Retina (tissue), 1 donor: Measurements from ENCODE around the gene ANKRD33.

Experiments used
- DNase-seq: peaks from one replicate; pipeline ENCODE4 v3.0.0-alpha.2; 2016

Gene ANKRD33, protein sequence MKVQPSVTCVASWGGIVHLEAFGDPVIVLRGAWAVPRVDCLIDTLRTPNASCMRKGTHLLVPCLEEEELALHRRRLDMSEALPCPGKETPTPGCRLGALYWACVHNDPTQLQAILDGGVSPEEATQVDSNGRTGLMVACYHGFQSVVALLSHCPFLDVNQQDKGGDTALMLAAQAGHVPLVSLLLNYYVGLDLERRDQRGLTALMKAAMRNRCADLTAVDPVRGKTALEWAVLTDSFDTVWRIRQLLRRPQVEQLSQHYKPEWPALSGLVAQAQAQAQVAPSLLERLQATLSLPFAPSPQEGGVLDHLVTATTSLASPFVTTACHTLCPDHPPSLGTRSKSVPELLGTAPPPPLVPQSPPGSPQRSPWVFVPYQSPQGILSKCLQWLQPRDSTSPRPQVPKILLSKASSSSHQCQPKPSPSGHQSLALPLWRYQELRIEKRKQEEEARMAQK

DNA sequence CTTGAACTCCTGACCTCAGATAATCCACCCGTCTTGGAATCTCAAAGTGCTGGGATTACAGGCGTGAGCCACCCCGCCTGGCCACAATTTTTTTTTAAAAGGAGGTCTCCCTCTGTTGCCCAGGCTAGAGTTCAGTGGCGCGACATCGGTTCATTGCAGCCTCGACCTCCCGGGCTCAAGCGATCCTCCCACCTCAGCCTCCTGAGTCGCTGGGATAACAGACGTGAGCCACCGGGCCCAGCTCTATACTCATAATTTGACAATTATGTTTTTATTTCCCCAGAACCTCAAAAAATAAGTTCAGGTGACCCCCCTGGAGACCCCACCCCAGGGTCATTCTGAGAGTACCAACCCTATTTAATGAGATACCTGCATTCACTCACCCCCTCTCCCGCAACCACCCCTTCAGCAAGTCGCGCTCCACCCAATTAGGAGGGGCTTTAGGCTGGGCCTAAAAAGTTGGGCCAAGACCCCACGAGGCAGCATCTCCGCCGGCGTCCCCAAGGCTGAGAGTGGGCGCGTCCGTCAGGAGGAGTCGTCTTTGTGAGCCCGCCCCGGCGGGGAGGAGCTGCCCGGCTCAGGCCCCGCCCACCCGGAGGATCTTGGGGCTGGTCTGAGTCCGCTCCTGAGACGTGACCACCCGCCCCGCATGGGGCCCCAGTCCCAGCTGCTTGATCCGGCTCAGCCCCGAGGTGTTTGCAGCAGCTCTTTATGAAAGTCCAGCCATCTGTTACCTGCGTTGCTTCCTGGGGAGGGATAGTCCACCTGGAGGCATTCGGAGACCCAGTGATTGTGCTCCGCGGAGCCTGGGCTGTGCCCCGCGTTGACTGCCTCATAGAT is at the start of gene ANKRD33:
Gene ANKRD33 (plus strand): TSS at position 628 of the 840 bp plus-strand sequence. CDS start 84 bp downstream, at position 712.
- peak; percentile 65 for DNase-seq

DNA sequence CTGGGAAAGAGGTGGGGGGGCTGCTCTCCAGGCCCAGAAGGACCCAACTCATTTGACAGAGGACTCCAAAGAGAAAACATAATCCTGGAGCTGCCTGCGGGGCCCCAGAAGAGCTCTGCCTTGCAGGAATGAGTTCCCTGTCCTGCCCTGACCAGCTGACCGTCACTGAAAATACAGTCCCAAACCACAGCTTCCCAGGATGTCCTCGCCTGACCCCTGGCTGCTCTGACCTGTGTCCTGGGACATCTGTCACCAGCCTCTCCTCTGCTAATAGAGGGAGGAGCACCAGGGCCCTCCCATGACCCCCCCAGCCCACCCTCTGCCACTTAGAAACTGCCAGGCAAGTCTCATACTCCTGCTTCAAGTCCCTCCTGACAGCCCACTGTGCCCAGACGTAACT is 49.1 kb upstream of the ANKRD33 start:
- no peak for DNase-seq

DNA sequence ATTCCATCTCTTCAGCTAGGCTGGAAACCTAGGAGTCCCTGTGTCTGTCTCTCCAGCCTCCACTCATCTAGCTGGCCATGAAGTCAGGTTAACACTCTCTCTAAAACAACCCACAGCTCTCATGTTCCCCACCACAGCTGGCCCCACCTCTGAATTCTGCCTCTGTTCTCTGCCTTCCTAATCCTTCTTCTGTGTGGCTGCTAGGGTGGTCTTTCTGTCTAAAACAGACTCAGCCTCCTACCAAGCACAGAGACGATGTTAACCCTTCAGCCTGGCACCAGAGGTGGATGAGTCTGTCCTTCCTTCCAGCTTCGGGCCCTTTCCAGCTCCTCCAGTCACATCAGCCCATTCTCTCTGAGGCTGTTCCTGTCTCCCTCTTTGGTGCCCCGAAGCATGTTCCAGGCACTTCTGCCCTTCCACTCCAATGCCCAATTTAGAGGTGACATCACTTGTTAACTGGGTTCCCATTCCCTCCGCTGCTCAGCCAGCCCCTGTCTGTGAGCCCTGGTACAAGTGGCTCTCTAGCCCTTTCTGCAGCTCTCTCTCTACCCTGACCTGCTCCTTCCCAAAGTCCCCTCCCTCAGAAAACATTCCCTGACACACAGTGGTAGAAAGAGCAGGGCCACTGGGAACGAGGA is 48.5 kb upstream of the ANKRD33 start:
- peak; percentile 84 for DNase-seq

DNA sequence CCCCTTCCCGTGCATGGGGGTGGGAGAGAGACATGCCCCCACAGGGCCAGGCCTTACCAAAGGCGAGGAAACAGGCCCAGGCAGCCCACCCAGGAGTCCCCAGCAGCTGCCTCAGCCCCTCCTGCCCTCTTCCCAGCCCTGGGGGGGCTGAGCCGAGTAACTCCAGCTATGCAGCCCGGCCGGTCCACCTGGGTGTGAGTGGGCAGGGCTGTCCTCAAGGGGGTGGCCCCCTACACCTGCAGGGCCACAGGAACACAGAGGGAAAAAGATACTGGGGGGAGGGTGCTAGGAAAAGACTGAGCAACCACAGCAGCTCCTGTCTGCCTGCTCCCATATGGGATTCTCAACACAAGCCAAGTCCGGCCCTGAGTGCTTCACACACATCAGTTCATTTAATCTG is 46.9 kb upstream of the ANKRD33 start:
- DNase-seq: no peak

DNA sequence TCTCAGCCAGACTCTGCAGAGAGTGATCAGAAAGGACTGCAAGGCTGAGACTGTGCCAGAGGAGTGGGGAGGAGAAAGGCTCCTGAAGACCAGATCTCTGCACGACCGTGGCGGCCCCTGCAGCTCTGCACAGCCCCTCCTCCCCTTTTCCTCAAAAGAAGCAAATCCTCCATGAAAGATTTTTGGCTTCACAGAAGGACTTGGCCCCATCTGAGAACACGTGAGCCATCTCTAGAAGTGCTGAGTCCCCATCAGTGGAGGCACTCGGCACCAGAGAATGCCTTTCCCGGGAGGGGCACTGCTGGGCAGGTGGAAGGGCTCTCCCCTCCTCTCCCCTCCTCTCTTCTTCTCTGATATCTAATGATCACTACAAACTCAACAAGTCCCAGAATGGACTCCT is 46.2 kb upstream of the ANKRD33 start:
- DNase-seq: no peak

DNA sequence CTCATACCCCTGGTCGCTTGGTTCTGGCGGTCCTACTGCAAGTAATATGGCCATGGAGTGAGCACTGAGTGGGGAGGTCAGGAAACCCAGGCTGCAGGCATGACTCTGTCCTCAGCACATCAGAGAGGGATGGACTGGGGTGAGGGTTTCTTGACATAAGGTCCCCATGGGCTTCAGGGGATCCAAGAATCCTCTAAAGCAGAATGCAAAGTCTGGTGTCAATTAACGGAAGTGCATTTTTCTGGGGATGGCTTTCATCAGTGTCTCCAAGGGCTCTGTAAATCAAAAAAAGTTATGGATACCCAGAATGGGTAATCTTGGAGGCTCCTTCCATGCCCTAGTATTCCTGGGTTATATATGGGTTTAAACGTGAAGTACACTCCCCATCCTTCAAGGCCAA is 43.0 kb upstream of the ANKRD33 start:
- no peak for DNase-seq

DNA sequence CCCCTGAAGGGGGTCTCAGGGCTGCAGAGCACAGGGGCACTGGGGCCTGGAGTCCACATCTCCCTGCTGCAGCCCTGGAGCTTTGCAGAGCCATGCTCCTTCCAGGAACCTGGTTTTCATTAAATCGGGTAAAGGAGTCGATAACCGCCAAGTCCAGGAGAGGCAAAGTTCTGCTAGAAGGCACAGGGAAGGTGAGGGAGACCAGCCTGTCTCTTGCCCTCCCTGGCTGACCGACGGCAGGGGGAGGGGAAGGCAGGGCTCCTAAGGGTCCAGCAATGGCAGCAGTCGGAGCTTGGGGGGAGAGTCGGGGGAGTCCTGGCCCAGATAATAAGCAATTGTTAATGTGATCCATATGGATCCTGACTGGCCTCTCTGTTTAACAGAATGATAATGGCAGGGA is 42.4 kb upstream of the ANKRD33 start:
- no peak for DNase-seq

DNA sequence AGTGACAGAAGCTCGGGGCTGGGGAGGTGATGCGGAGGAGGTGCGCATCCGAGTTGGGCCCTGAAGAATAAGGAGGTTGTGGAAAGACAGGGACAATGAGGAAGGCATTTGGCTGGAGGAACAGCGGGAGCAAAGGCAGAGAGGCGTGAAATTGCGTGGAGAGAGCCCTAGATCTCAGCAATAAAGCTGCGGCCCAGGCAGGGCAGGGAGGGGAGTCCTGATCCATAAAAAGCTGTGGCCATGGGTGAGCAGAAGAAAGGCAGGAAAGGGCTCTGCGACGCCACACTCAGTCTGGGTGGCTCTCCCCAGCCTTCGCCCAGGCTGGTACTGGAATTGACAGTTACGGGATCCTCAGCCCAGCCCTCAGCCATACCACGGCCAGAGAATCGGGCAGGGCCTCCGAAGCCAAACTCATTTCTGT is 41.6 kb upstream of the ANKRD33 start:
- DNase-seq: peak; percentile 69

DNA sequence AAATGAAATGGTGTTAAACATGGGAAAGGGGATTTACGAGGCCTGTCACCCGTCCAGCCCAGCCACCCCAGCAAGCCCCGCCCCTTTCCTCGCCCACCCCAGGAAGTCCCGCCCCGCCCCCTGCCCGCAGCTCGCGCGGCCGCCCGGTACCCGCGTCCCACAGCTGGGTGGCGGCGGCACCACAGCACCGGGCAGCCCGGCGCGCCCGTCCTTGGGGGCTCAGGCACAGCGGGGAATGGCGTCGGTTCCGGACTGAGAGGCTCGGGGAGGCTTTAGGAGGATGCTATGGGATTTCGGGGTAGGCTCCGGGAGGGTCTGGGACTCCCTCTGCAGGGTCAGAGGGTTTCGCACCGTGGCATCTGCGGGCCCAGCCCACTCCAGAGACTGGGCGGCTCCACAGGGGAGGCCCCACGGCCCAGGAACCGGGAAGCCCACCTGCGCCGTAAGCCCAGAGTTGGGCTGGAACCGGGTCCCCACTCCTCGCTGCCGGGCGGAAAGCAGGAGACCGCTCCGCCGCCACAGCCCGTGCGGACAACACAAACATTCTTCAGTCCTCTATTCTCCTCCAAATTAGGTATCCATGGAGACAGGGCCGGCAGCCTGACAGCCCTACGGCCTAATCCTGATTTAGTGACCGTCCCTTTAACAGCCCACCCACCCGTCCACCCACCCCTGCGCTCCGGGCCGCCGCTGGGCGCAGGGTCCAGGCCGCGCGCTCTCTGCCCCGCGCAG is 40.8 kb upstream of the ANKRD33 start:
- peak; percentile 86 for DNase-seq

DNA sequence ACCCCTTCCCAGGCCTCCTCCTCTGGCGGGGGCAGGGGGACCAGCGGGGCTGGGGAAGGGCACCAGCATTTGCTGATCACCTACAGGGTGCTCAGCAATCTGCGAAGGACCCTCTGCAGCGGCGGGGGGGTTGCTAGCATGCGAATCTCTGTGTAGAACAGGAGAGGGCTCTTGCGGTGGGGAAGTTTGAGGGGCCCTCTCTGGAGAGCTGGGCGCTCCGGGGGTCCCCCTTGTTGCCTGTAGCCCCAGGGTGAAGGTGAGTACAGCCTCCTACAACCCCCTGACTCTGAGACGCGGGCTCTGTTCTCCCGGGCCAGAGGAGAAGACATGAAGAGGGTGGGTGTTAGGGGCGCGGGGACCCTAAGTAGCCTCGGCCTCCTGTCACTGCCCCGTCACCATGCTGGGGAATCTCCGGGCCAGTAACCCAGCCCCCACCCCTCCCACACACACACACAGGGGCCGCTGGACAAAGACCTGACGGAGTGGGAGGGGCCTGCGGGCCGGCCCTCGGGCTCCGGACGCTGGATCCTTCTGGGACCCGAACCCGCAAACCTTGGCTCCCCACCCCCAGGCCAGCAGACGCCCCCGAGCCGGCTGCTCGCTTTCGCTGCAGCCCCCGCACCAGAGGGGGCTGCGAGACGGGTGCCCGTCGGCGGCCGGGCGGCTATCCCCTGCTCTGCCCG is 40.1 kb upstream of the ANKRD33 start:
- peak; percentile 83 for DNase-seq

DNA sequence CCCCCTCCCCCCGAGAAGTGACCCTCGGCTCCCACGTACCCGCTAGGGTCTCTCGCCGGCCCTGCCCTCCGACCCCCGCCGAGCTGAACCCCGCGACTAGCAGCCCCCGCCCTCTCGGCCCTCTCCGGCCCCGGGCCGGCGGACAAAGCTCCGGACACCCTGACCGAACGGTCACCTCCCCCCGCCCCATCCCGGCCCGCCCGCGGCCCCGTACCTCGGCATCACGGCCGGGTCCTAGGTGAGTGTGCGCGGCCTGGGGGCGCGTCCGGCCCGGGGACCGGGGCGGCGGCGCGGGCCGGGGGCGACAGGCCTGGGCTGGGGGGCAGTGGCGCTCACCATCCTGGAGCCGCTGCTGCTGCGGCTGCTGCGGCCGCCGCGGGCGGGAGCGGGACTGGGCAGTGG is 39.6 kb upstream of the ANKRD33 start, which contains the start of gene FIGNL2:
Gene FIGNL2 (minus strand): TSS at position 393 of the 402 bp plus-strand sequence. CDS start 26,305 bp downstream, outside the sequence.
- no peak for DNase-seq

DNA sequence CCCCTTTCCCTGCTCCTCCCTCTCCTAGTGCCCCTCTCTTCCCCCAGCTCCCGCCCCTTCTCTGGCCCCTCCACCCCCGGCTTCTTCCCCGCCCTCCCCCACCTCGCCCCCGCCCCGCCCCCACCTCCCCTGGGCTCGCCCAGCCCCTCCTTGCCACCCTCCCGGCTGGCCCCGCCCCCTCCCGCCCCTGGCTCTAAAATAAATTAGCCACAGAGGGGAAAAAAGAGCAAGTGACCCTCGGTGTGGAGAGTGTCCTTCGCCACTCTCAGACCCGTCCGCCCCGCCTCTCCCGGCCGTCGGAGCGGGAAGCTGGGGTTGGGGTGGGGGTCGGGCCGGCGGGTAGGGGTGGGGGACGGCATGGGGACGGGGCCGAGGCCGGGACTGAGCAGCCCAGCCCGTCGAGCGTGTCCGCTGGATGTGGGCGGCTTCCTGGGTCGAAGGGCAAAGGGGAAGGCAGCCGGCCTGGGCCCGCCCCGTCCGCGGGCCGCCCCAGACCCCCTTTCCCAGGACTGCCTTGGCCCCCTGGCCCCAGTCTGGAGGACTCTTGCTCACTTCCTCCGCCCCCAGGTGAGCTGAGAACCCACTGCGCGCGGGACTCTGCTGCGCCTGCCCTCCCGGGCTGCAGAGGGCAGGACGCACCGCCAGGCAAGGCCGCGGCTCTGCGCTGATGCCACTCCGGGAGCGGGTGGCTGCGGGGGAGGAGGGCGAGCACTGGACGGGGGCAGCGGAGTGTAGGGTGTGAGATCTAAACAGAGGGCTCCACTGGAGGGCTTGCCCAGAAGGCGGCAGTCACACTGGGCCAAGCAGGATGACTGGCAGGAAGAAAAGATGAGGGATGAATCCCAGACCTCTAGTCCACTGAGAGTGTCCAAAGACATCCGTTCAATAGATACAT is 38.8 kb upstream of the ANKRD33 start:
- DNase-seq: peak; percentile 74

DNA sequence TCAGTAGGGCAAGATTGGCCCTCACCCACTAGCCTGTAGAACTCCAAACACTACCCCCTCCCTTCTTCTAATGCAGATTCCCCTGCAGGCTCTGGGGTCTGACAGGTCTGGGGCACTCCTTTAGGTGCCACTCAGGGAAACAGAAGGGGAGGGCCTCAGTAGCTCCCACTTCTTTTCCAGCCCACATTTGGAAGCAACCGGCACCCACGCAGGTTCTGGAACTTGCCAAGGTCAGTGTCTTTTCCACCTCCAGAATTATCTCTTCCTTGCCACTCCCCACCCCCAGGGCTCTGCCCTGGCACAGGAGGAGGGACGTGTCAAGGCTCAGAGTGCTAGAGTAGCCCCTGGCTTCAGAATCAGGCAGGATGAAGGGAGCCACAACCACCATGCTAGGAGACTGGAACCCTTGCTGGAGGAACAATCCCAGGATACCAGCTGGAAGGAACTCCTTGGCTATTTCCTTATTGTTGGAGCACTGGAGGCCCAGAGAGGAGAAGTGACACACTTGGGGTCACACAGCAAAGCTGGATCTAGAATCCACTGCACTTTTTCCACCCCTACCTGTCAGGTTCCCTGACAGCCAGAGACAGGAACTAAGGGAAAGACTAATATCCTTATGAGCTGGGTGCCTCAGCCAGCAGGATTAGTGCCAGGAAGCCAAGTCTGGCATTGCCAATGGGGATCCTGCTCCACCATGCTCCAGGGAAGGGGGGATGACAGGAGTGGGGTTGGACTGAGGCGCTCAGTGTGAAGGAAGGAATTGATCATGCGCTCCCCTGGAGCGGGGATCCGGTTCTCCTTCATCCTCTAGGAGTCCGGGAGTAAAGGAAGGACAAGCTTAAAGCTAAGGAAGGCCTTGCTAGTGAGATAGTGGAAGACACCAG is 37.6 kb upstream of the ANKRD33 start:
- DNase-seq: peak; percentile 17

DNA sequence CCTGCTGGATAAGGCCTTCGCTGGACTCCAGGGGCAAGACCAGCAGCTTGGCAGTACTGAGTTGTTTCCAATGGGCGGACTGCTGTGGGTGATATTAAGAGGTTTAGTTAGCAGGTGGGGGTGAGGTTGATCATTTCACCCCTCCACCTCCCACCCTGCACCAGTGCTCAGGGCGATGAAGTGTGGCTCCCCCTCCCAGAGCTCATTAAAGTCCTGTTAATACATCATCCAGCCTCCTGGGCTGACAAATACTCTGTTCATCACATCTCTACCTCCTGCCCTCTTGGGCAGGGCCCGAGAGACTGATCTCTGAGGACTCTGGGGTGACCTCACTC is 37.0 kb upstream of the ANKRD33 start:
- no peak for DNase-seq

DNA sequence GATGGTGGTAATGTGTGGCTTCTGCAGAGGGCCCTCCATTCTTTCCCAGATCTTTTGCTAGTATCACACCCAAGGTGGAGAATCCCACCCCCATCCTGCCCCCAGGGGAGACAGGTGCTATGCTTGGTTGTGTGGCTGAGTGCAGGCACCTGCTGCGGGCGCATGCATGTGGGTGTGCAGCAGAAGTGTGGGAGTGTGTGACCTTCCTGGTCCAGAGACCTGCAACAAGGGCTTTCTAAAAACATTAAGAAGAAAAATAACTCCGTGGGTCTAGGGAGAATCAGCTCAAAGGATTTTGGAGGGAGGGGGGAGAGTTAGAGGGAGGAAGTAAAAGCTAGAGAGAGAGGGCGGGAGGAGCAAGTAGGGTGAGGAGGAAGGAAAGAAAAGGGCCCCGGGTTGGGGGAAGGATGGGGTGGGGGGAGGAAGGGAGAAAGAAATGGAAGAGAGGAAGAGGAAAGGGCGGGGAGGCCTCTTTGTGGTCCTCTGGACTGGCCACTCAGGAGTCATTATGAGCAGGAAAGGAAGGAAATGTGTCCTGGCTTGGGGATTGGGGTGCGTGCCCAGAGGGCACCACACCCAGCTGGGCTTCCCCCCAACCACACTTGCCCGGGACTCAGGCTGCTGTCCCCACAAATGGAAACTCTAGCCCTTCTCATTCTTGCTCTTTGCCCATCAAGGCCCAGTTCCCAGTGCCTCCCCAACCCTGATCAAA is 36.3 kb upstream of the ANKRD33 start:
- DNase-seq: no peak

DNA sequence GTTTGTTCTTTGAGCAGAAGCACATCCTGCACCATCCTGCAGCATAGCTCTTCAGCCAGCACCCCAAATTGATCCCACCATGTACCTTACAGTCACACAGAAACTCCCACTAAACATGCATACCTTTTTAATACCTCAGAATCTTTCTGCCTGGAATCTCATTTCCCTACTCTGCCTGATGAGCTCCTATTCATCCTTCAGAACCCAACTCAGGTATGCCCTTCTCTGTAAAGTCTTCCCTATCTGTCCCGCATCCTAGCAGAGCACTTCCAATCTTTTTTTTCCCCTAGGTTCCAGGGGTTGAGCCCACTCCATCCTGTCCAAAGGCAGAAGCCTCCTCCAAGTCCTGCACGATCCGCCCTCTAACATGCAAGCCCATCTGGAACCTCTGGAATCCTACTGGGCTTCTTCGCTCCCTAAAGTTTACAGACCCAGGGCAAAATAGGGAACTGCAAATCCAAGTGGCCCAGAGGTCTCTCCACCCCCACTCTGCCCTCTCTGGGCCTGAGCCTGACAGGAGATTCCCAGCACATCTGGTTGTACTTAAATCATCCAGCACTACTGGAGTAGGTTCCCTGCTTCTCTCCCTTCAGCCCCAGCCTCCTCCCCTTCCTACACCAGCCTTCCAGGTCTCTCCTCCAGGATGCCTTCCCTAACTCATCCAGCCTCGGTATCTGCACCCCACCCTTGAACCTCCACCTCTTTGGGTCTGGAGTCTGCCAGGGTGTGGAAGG is 35.3 kb upstream of the ANKRD33 start:
- DNase-seq: no peak

DNA sequence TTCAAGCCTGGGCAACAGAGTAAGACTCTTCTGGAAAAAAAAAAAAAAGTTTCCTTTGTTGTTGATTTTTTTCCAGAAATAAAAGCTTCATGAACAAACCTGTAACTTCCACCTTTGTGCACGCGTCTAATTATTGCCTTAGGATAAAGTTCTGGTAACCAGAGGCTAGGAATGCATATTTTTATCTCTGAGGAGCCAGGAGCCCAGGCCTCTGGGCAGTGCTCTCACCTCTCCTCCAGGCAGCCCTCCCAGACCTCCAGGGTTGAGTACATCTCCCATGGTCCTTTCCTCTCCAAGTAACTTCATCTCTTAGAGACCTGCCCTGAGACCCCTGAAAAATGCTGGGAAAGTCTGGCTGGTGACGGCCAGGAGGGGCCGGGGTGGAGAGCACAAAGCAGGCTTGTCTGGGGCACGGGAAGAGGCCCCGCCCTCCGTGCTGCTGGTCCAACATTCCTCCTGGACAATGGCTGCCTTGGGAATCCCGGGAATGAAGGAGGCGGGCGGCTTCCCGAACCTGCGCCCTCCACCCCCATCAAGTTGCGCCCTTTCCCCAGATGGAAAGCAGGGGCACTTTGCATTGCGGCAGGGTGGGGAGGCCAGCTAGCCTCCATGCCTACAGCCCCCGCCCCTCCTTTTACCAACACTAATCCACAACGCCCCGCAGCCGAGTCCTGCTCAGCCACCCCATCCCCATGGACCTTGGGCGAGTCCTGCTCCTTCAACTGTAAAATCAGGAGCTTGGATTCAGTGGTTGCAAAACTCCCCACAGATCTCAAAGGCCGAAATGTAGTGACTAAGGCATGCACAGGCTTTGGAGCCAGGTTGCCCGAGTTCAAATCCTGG is 32.1 kb upstream of the ANKRD33 start:
- DNase-seq: peak; percentile 80

DNA sequence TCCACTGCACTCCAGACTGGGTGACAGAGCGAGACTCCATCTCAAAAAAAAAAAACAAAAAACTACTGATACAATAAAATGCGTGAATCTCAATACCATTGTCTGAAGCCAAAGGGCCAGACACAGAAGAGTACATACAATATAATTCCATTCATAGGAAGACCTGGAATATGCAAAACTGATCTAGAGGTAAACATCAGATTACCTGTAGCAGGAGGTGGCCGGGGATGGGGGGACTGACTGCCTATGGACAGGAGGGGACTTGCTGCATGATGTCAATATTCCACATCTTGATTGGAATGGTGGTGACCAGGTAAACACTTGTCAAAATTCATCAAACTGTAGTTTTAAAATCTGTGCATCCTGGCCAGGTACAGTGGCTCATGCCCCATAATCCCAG is 26.9 kb upstream of the ANKRD33 start:
- DNase-seq: no peak
